AG04449 (cell line): ENCODE data around the gene NLGN1.

ENCODE experiments used
- CTCF ChIA-PET: fragments of 350-600 bp; formaldehyde crosslinking; extraction: SDS; loops from one replicate; lab custom pipeline; 2021; ENCODE audit warnings: antibody characterized with exemption; lab: Yijun Ruan, JAX
- POLR2A ChIA-PET: fragments of 400-600, 350-600 bp; formaldehyde crosslinking; extraction: SDS; loops from one replicate; lab custom pipeline; 2020; ENCODE audit warnings: antibody characterized with exemption, inconsistent platforms; lab: Yijun Ruan, JAX
- DNase-seq: peaks from one replicate; pipeline ENCODE4 v3.0.0-alpha.2; 2010; ENCODE audit warnings: low read depth, low spot score
- H3K4me3 ChIP-seq: 2 replicates; pipeline ENCODE4 v1.5.1; 2011; ENCODE audit warnings: low read depth, mild to moderate bottlenecking, control low read depth, low read length
- TF ChIP-seq, protein P1 (sequence below): IDR thresholded peaks from one replicate; pipeline ENCODE4 v1.5.1; 2011; ENCODE audit warnings: mild to moderate bottlenecking, moderate library complexity, low read length, control low read depth, inconsistent platforms; ENCODE audit not compliant: insufficient read depth; ENCODE audit errors: missing control alignments

The NLGN1 gene

DNA sequence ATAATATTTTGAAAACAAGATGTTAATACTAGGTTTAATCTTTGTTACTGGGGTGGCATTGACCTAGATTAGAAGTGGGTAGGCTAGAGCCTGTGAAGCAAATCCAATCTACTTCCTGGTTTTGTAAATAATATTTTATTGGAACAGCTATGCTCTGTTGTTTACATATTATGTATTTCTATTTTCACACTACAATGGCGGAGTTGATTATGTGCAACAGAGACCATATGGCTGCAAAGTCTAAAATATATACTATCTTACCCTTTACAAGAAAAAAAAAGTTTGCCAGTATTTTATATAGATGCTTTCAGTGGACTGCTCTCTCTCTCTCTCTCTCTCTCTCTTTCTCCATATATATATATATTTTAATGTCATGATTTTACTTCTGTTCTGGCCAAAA lies 244.2 kb downstream of the NLGN1 start:
- H3K4me3 ChIP-seq, result no peak overlapping the region
- ChIA-PET POLR2A (no interaction called here), CTCF (no interaction called here)
- TF ChIP-seq, protein P1, sequence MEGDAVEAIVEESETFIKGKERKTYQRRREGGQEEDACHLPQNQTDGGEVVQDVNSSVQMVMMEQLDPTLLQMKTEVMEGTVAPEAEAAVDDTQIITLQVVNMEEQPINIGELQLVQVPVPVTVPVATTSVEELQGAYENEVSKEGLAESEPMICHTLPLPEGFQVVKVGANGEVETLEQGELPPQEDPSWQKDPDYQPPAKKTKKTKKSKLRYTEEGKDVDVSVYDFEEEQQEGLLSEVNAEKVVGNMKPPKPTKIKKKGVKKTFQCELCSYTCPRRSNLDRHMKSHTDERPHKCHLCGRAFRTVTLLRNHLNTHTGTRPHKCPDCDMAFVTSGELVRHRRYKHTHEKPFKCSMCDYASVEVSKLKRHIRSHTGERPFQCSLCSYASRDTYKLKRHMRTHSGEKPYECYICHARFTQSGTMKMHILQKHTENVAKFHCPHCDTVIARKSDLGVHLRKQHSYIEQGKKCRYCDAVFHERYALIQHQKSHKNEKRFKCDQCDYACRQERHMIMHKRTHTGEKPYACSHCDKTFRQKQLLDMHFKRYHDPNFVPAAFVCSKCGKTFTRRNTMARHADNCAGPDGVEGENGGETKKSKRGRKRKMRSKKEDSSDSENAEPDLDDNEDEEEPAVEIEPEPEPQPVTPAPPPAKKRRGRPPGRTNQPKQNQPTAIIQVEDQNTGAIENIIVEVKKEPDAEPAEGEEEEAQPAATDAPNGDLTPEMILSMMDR, result no peak
- no peak for DNase-seq

DNA sequence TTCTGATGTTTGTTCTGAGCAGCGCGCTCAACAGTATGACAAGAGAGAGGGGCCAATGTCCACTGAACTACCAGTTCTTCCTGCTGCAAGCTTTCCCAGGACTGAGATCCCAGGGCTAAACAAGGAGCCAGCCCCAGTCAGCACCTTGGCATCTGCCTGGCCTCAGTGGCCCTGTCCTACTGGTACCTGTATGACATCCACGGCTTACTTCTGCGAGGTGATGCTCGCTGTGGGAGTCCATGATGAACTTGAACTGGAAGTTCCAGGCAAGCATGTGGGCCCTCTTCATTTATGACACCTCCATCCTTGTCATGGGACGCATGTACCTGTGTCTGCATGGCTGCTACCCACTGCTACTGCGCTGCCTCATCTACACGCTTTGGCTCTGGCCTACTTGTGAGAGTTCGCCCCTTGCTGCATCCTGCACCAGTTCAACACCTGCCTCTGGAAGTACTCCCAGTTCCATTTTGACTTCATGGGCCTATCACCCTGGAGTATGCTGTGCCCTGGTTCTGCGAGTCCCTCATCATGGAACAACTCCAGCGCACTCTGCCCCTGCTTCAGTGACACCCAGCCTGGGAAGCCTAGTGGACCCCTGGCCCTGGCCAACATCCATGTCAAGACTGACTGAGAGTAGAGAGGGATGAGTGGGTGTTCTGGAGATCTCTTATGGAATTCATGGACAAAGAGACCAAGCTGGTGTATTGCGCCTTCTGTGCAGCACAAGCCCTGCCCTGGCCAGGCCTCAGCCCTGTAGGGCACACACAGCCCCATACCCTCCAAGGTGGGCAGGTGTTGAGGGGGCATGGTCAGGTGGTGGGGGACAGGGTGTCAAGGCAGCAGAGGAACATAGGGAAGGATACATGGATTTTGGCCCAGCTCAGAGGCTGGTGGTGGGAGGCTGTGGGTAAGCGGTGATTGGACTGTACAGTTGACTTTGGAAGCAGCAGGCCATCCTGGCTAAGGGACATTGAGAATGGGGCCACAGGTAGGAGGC lies 246.8 kb downstream of the NLGN1 start:
- POLR2A ChIA-PET, result no interaction called here
- CTCF ChIA-PET, result no interaction called here
- H3K4me3 ChIP-seq, result no peak overlapping the region
- DNase-seq, result no peak
- TF ChIP-seq, protein P1, result no peak

DNA sequence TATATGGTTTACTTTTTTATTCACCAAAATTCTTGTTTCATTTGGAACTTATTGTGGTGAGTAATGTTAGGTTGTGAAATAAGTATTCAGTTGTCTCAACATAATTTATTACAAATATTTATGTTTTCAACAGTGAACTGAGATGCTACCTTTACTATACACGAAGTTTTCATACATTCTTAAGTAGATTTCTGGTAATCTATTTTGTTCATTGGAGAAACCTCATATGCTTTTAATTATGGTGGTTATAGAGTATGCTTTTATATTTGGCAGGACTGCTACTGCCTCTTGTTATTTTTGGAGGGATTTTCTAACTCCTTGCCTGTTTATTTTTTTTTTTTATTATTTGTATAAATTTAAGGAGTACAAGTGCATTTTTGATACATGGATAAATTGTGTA lies 253.1 kb downstream of the NLGN1 start:
- CTCF ChIA-PET, result no interaction called here

DNA sequence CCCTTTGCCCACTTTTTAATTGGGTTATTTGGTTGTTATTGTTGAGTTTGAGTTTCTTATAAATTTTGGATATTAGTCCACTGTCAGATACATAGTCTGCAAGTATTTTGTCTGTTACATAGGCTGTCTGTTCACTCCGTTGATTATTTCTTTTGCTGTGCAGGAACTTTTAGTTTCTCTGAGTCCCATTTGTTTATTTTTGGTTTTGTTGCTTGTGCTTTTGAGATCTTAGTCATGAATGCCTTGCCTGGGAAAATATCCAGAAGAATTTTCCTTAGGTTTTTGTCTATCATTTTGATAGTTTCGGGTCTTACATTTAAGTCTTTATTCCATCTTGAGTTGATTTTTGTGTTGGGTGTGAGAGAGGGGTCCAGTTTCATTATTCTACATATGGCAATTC lies 254.5 kb downstream of the NLGN1 start:
- POLR2A ChIA-PET, result no interaction called here

More for the DNA sequence above, 253.1 kb downstream of the NLGN1 start:
- TF ChIP-seq, protein P1, result no peak
- POLR2A ChIA-PET, result no interaction called here
- H3K4me3 ChIP-seq, result no peak overlapping the region
- DNase-seq, result no peak

DNA sequence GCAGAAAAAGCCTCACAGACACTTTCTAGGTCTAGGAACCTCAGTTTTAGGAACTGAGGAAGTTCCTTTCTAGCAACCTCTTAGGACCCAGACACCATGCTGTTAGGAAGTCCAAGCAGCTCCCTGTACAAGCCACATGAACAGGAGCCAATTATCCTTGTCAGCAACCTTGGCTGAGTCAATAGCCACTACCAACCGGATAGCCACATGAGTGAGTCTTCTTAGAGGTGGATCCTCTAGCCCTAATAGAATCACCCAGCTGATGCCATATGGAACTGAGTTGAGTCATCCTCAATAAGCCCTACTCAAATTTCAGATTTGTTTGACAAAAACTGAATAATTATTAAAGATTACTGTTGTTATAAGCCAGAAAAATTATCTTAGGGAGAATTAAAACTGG lies 256.2 kb downstream of the NLGN1 start:
- TF ChIP-seq, protein P1, result no peak
- POLR2A ChIA-PET, result no interaction called here
- DNase-seq, result no peak
- CTCF ChIA-PET, result no interaction called here
- H3K4me3 ChIP-seq, result no peak overlapping the region

More for the DNA sequence above, 254.5 kb downstream of the NLGN1 start:
- CTCF ChIA-PET, result no interaction called here
- no peak overlapping the region for H3K4me3 ChIP-seq
- TF ChIP-seq, protein P1, result no peak
- no peak for DNase-seq

DNA sequence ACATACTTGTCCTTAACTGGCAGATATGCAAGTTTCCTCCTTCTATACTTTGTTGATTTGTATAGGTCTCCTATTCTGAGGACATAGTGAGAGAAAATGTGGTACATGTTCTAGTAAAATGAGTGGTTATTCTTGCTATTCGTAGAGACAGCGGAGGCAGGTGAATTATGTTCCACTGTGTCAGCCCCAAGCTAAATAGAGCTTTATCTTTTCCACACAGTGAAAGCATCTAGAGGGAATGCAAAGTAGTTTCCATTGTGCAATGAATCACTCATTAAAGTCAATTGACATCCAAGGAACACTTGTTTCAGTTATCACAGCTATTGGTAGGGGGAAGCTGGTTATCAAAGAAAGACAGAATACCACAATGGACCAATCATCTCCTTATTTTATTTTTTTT lies 262.4 kb downstream of the NLGN1 start:
- ChIA-PET CTCF (no interaction called here), POLR2A (no interaction called here)
- DNase-seq, result no peak
- TF ChIP-seq, protein P1, result no peak
- H3K4me3 ChIP-seq, result no peak overlapping the region
